ENCODE data around the gene PHACTR1. TPM values are rescaled to one million over a fixed set of nuclear protein-coding genes. Genes with fewer than 3 reads are reported as not detected.

PHACTR1 gene
- total RNA-seq, 2 experiments from 2014 or later: 0.58 to 0.72 TPM

- no peak for DNase-seq
- Mint-ChIP-seq H3K4me3 (no peak overlapping the region), H3K36me3 (no peaks in the 10 kb centered on the region), H3K27me3 (peaks cover 12% of the 10 kb centered on the region), H3K27ac (no peak overlapping the region), H3K4me1 (no peaks in the 10 kb centered on the region), H3K9me3 (no peaks in the 10 kb centered on the region)
Observed at GRCh38 chr6:12882761-12883290, 166.3 kb downstream of the PHACTR1 start.

GRCh38 chr6:12884983-12885382 lies 168.4 kb downstream of the PHACTR1 start:
- no peak overlapping the region for H3K4me3 Mint-ChIP-seq
- peaks cover 8% of the 10 kb centered on the region for H3K27me3 Mint-ChIP-seq
- no peaks in the 10 kb centered on the region for H3K36me3 Mint-ChIP-seq
- H3K27ac Mint-ChIP-seq: no peak overlapping the region
- DNase-seq: no peak
- no peaks in the 10 kb centered on the region for H3K9me3 Mint-ChIP-seq
- no peaks in the 10 kb centered on the region for H3K4me1 Mint-ChIP-seq

GRCh38 chr6:12886961-12887775 lies 170.6 kb downstream of the PHACTR1 start:
- no peak overlapping the region for H3K27ac Mint-ChIP-seq
- no peak for DNase-seq
- peaks cover 12% of the 10 kb centered on the region for H3K9me3 Mint-ChIP-seq
- H3K27me3 Mint-ChIP-seq: peaks cover 8% of the 10 kb centered on the region
- H3K36me3 Mint-ChIP-seq: no peaks in the 10 kb centered on the region
- H3K4me1 Mint-ChIP-seq: no peaks in the 10 kb centered on the region
- no peak overlapping the region for H3K4me3 Mint-ChIP-seq

- Mint-ChIP-seq H3K36me3 (no peaks in the 10 kb centered on the region), H3K4me3 (no peak overlapping the region), H3K27ac (no peak overlapping the region), H3K27me3 (peaks cover 8% of the 10 kb centered on the region), H3K4me1 (no peaks in the 10 kb centered on the region), H3K9me3 (peaks cover 12% of the 10 kb centered on the region)
- peak; percentile 7 for DNase-seq
Observed at GRCh38 chr6:12890171-12890790, 173.7 kb downstream of the PHACTR1 start.

GRCh38 chr6:12891595-12891994 lies 175.0 kb downstream of the PHACTR1 start:
- Mint-ChIP-seq H3K36me3 (no peaks in the 10 kb centered on the region), H3K4me1 (no peaks in the 10 kb centered on the region), H3K27me3 (peaks cover 5% of the 10 kb centered on the region), H3K4me3 (no peak overlapping the region), H3K9me3 (peaks cover 12% of the 10 kb centered on the region), H3K27ac (no peak overlapping the region)
- DNase-seq: no peak

- H3K27me3 Mint-ChIP-seq: peaks cover 4% of the 10 kb centered on the region
- H3K4me1 Mint-ChIP-seq: no peaks in the 10 kb centered on the region
- no peak overlapping the region for H3K4me3 Mint-ChIP-seq
- peaks cover 12% of the 10 kb centered on the region for H3K9me3 Mint-ChIP-seq
- DNase-seq: no peak
- H3K36me3 Mint-ChIP-seq: no peaks in the 10 kb centered on the region
- no peak overlapping the region for H3K27ac Mint-ChIP-seq
Observed at GRCh38 chr6:12892151-12892550, 175.6 kb downstream of the PHACTR1 start.

- Mint-ChIP-seq H3K27me3 (peaks cover 5% of the 10 kb centered on the region), H3K9me3 (peaks cover 12% of the 10 kb centered on the region), H3K36me3 (no peaks in the 10 kb centered on the region), H3K4me1 (no peaks in the 10 kb centered on the region), H3K4me3 (no peak overlapping the region), H3K27ac (no peak overlapping the region)
- DNase-seq: no peak
Observed at GRCh38 chr6:12893036-12893435, 176.5 kb downstream of the PHACTR1 start.

GRCh38 chr6:12895721-12896120 lies 179.2 kb downstream of the PHACTR1 start:
- Mint-ChIP-seq H3K4me3 (no peak overlapping the region), H3K36me3 (no peaks in the 10 kb centered on the region), H3K9me3 (peaks cover 9% of the 10 kb centered on the region), H3K27ac (no peak overlapping the region), H3K4me1 (no peaks in the 10 kb centered on the region), H3K27me3 (peaks cover 8% of the 10 kb centered on the region)
- DNase-seq: no peak

- no peaks in the 10 kb centered on the region for H3K36me3 Mint-ChIP-seq
Observed at GRCh38 chr6:12896208-12896733, 179.7 kb downstream of the PHACTR1 start.

GRCh38 chr6:12898603-12899002 lies 182.0 kb downstream of the PHACTR1 start:
- H3K36me3 Mint-ChIP-seq: no peaks in the 10 kb centered on the region
- no peaks in the 10 kb centered on the region for H3K9me3 Mint-ChIP-seq
- H3K4me3 Mint-ChIP-seq: no peak overlapping the region
- H3K4me1 Mint-ChIP-seq: no peaks in the 10 kb centered on the region
- no peak overlapping the region for H3K27ac Mint-ChIP-seq
- no peak for DNase-seq
- H3K27me3 Mint-ChIP-seq: peaks cover 16% of the 10 kb centered on the region

More at GRCh38 chr6:12896208-12896733, 179.7 kb downstream of the PHACTR1 start:
- no peak for DNase-seq
- Mint-ChIP-seq H3K9me3 (peaks cover 3% of the 10 kb centered on the region), H3K4me1 (no peaks in the 10 kb centered on the region), H3K4me3 (no peak overlapping the region), H3K27ac (no peak overlapping the region), H3K27me3 (peaks cover 11% of the 10 kb centered on the region)

- Mint-ChIP-seq H3K36me3 (no peaks in the 10 kb centered on the region), H3K4me1 (no peaks in the 10 kb centered on the region), H3K27ac (no peak overlapping the region), H3K9me3 (no peaks in the 10 kb centered on the region), H3K27me3 (peaks cover 16% of the 10 kb centered on the region), H3K4me3 (no peak overlapping the region)
- DNase-seq: no peak
Observed at GRCh38 chr6:12899046-12899833, 182.7 kb downstream of the PHACTR1 start.

GRCh38 chr6:12903246-12903645 lies 186.7 kb downstream of the PHACTR1 start:
- Mint-ChIP-seq H3K4me1 (no peaks in the 10 kb centered on the region), H3K27ac (no peak overlapping the region), H3K27me3 (peaks cover 12% of the 10 kb centered on the region), H3K9me3 (no peaks in the 10 kb centered on the region), H3K4me3 (no peak overlapping the region), H3K36me3 (no peaks in the 10 kb centered on the region)
- no peak for DNase-seq

GRCh38 chr6:12909833-12910232 lies 193.3 kb downstream of the PHACTR1 start:
- no peak overlapping the region for H3K4me3 Mint-ChIP-seq
- H3K9me3 Mint-ChIP-seq: no peaks in the 10 kb centered on the region
- no peaks in the 10 kb centered on the region for H3K36me3 Mint-ChIP-seq
- H3K27me3 Mint-ChIP-seq: no peaks in the 10 kb centered on the region
- H3K27ac Mint-ChIP-seq: no peak overlapping the region
- DNase-seq: no peak
- no peaks in the 10 kb centered on the region for H3K4me1 Mint-ChIP-seq

GRCh38 chr6:12911427-12911826 lies 194.9 kb downstream of the PHACTR1 start:
- Mint-ChIP-seq H3K4me3 (no peak overlapping the region), H3K36me3 (no peaks in the 10 kb centered on the region), H3K27me3 (no peaks in the 10 kb centered on the region), H3K9me3 (no peaks in the 10 kb centered on the region), H3K27ac (no peak overlapping the region), H3K4me1 (no peaks in the 10 kb centered on the region)
- no peak for DNase-seq

GRCh38 chr6:12913201-12913600 lies 196.6 kb downstream of the PHACTR1 start:
- Mint-ChIP-seq H3K4me1 (no peaks in the 10 kb centered on the region), H3K4me3 (no peak overlapping the region), H3K9me3 (no peaks in the 10 kb centered on the region), H3K36me3 (no peaks in the 10 kb centered on the region), H3K27me3 (no peaks in the 10 kb centered on the region), H3K27ac (no peak overlapping the region)
- DNase-seq: no peak

Measured in activated naive CD8-positive, alpha-beta T cell treated with anti-CD3 and anti-CD28 coated beads for 36 hours (primary cell).